ENCODE data around the gene SLC16A11.

- TF ChIP-seq POLR2A (IDR thresholded peaks at IDR 0.05; ENCODE audit: low read depth, low read length) (peak; percentile 31; the same call in 1 of the 2 replicates), ZNF207 (IDR thresholded peaks at IDR 0.05; ENCODE audit: borderline replicate concordance) (peak; percentile 86; the same call in 1 of the 2 replicates), REST (IDR thresholded peaks at IDR 0.05; ENCODE audit: low read depth, low read length) (no peak)
Measured at GRCh38 chr17:7021993-7022778, 21.7 kb downstream of the SLC16A11 start.

Measured in GM12878 (cell line).